Ovary (tissue), 3 donors: ENCODE results near the gene HHIPL1.

Experiments used
- CTCF ChIP-seq, 3 donors: fragments of 450-650 bp in 2 of 3; fragments of 200-600 bp in 1 of 3; IDR thresholded peaks; one replicate each; pipeline versions ENCODE4 v1.5.1 to v1.8.0; 2016 to 2022; ENCODE audit warnings: antibody characterized with exemption in 3 of 3, mild to moderate bottlenecking in 1 of 3
- EP300 ChIP-seq: sonication (generic); formaldehyde crosslinking; IDR thresholded peaks from one replicate; pipeline ENCODE4 v1.6.1; 2017; ENCODE audit warnings: antibody characterized with exemption
- POLR2A ChIP-seq: fragments of 450-650 bp; IDR thresholded peaks from one replicate; pipeline ENCODE4 v1.6.1; 2017; ENCODE audit warnings: antibody characterized with exemption, mild to moderate bottlenecking, moderate library complexity
- donor health status: DM: no; HTN: no; CAD: no.

- TF ChIP-seq CTCF (IDR thresholded peaks at IDR 0.05), result no peak
- TF ChIP-seq EP300, result no peak
- no peak for TF ChIP-seq POLR2A
These were observed 62.5 kb downstream of the HHIPL1 start for GRCh38 chr14:99707420-99707819.
